NOMO-1 treated with dmso at 0.1 percent for 144 hours (cell line): ENCODE data around the gene EPHB1.

Source experiments
- DNase-seq: peaks from one replicate; lab custom pipeline; 2025; ENCODE audit not compliant: unreplicated experiment; lab: John Stamatoyannopoulos, UW

The EPHB1 gene

DNA sequence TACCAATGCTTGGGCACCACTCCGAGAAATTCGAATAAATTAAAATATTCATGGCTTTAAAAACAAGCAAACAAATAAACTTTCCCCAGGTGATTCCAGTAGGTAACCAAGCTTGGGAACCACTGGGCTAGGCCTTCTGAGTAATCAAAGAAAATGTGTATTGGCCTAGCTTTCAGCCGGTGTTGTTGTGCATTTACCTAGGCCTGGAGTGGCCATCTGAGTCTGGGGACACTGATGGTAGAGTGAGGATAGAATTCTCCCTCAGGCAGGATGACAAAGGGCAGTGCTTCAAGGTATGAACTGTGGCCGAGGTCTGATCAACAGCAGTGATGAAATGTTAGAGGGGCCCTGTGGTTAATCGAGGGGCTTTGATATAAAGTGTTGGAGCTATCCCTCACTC, 440.5 kb downstream of the EPHB1 start:
- DNase-seq = no peak

DNA sequence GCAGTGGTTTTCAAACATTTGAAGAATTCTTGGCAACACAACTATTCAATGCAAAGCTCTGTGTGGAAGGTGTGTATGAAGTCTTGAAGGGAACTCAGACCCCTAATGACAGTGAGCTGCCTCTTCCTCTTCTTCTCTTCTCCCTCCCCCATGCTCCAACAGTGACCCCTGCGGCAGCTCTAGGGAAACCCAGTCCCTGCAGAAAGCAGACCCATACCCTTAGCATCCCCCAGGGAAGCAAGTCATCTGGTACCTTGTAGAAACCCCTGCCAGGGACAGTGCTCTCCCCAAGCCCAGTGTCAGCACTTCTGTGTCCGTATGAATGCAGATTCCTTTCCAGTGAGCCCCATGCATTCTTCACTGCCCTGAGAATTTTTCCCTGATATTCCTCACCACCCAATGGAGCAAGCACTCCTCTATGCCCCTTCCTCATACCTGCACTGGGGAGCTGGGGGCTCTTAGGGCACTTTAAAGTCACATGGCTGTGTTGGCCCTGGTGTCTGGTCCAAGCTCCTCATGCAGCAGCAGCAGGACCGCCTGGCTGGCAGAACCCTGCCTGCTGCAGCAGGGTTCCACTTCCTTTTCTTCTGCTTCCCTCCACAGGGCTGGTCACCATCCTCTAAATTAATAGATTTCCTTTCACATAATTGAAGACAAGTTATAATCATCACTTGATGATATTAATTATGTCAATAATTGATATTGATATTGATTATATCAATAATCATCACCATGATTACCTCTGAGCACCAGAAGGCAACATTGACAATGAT, 442.5 kb downstream of the EPHB1 start:
- no peak for DNase-seq

- DNase-seq = no peak
Measured at GRCh38 chr3:135238236-135238830, 443.3 kb downstream of the EPHB1 start.

- no peak for DNase-seq
Measured at GRCh38 chr3:135238871-135239614, 444.0 kb downstream of the EPHB1 start.

DNA sequence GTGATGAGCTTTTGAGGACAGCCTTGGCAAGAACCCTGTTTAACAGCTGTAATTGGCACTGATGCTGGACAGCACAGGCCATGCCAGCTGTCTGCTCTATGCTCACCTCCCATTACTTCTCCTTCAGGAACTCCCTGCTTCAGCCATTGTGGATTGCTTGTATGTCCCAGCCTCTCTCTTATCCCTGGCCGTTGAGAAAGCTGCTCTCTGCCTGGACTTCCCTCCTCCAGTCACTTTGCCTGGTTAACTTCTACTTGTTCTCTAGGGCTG, 444.5 kb downstream of the EPHB1 start:
- DNase-seq = no peak

- no peak for DNase-seq
Measured at GRCh38 chr3:135240426-135240825, 445.4 kb downstream of the EPHB1 start.

- DNase-seq = no peak
Measured at GRCh38 chr3:135242285-135242684, 447.2 kb downstream of the EPHB1 start.

- no peak for DNase-seq
Measured at GRCh38 chr3:135243616-135244015, 448.6 kb downstream of the EPHB1 start.

DNA sequence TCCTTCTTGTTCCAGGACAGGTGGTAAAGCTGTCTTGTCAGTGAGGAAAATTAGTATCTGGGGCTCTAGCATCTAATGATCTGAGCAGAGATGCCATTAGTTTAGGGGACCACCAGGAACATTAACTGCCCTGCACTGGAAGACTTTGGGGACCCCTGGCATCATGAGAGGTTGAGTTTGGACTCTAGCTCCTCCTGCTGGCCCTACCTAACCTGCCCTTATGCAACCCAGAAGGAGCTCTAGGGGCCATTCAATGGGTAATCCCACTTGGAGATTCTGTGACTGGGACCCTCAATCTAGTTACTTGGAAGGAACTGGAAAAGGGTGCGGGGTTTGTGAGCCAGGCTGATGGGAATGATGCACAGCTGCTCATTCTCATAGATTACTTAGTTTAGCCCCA, 451.0 kb downstream of the EPHB1 start:
- DNase-seq = no peak

DNA sequence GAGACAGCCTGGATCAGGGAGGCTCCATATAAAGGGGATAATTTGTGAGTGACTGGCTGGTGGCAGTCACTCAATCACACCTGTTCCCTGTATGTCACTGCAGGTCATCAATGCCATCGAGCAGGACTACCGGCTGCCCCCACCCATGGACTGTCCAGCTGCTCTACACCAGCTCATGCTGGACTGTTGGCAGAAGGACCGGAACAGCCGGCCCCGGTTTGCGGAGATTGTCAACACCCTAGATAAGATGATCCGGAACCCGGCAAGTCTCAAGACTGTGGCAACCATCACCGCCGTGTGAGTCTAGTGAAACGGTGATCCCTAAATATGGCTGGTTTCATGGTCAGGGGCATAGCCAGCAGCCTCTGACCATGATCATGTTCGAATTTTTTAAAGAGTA, 453.2 kb downstream of the EPHB1 start:
- no peak for DNase-seq

DNA sequence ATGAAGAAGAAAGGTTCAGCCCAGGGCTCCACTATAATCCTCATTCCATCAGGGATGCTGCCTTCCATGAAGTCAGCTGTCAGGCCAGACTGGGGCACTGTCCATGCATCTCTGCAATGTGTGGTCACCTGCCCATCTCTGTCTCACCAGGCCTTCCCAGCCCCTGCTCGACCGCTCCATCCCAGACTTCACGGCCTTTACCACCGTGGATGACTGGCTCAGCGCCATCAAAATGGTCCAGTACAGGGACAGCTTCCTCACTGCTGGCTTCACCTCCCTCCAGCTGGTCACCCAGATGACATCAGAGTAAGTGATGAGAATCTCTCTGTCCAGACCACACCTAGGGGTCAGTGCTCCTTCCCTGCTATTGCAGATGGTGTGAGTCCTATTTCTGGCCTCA, 454.1 kb downstream of the EPHB1 start:
- no peak for DNase-seq

DNA sequence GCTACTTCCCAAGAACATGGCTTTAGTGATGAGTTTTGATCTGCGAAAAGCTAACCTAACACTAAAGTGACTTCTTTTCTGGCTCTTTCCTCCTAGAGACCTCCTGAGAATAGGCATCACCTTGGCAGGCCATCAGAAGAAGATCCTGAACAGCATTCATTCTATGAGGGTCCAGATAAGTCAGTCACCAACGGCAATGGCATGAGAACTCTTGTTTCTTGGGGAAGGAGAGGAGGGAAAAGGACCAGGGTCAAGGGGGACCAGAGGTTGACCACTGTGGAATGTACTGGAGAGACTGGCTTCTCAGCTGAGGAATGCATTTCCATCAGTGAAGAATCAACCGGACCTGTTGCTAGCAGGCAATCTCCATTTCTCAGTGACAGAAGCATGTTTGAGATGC, 463.9 kb downstream of the EPHB1 start:
- no peak for DNase-seq

- DNase-seq = no peak
Measured at GRCh38 chr3:135260025-135260424, 465.0 kb downstream of the EPHB1 start.

- no peak for DNase-seq
Measured at GRCh38 chr3:135261214-135261775, 466.2 kb downstream of the EPHB1 start.

DNA sequence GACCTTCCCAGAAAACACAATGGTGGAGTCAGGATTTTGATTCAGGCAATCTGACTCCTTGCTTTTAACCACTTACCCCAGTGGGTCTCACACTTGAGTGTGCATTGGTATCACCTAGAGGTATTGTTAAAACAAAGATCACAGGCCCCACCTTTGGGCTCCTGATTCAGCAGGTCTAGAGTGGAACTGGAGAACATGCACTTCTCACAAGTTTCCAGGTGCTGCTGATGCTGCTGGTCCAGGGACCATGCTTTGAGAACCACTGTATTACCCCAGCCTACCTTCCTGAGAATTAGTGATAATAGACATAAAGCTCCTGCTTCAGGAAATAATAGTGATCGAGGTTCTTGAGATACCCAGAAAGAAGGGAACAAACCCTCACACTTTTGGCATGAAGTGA, 466.9 kb downstream of the EPHB1 start:
- DNase-seq = no peak

- no peak for DNase-seq
Measured at GRCh38 chr3:135262441-135262840, 467.4 kb downstream of the EPHB1 start.

GRCh38 chr3:135263331-135263730, 468.3 kb downstream of the EPHB1 start:
- no peak for DNase-seq

GRCh38 chr3:135267487-135267886, 472.4 kb downstream of the EPHB1 start:
- no peak for DNase-seq

DNA sequence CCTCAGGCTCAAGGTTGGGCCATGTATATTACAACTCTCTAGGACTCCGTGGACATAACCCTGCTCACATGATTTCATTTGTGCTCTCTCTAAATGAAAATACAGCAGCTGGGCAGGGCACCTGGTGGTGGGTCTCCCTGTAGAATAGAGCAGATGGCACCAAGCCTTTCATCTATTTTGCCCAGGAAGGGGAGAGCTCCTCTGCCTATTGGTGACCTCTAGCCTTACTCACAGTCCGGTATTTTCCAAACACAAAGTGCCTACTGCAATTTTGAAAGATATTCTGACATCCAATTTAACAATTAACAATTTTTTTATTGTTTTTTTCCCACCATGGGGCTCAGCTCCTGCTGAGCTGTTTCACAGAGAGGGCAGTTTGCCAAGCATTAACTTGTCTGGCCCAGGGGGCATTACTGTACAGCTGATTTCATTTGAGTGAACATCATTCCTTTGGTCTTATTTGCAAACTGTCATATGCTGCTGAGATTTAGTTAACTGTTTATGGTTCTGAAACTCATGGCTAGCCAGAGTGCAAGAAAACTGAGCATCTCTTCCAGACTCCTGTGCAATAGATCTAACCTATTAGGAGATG, 474.0 kb downstream of the EPHB1 start:
- no peak for DNase-seq

- DNase-seq = no peak
Measured at GRCh38 chr3:135271177-135272025, 476.3 kb downstream of the EPHB1 start.
